Measurements from ENCODE around the gene FSHR. TPM values are rescaled to one million over a fixed set of nuclear protein-coding genes. Genes with fewer than 3 reads are reported as not detected.

Gene FSHR
- total and polyA plus RNA-seq, 4 experiments from 2014 or later, result not detected

DNA sequence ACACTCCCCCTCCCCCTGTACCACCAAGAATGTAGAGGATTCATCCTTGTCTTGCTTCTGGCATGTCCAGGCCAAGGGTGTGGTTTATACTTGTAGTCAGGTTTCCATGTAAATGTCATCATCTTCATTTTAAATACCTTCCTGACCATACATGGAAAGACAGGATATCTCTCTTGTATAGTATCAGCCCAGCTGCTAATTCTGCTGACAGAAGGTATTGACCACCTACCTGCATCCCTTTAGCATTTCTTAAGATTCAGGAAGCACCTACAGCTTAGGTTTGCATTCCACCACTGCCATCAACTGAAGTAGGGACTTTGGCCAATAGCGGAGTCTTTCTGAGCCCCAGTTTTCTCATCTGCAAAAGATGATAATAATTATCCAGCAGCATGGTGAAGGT lies 22.9 kb upstream of the FSHR start:
- no peak overlapping the region for H3K4me3 Mint-ChIP-seq
- no peaks in the 10 kb centered on the region for H3K36me3 Mint-ChIP-seq
- H3K27me3 Mint-ChIP-seq, result no peaks in the 10 kb centered on the region
- intact Hi-C loops (cut with micrococcal nuclease), result no loop called here
- Histone ChIP-seq H3K9me3 (ENCODE audit: control insufficient read depth in 1 of 2, low read length in 2 of 2) (no peaks in the 10 kb centered on the region), H3K36me3 (ENCODE audit: insufficient read depth, low read length) (no peaks in the 10 kb centered on the region), H3K27me3 (ENCODE audit: insufficient read depth, low read length) (no peaks in the 10 kb centered on the region), H3K4me3 (ENCODE audit: low read length in 2 of 2) (no peak overlapping the region), H3K4me1 (ENCODE audit: insufficient read depth, low read length) (no peaks in the 10 kb centered on the region), H3K27ac (ENCODE audit: low read depth, low read length) (no peak overlapping the region)
- POLR2A ChIA-PET (ENCODE audit: partially characterized antibody), result no interaction called here
- H3K27ac Mint-ChIP-seq, result no peak overlapping the region
- no peak for DNase-seq
- H3K4me1 Mint-ChIP-seq, result no peaks in the 10 kb centered on the region
- CTCF ChIA-PET (ENCODE audit: partially characterized antibody), result interaction anchor here (1.1 kb wide), 1 partner anchor 12 kb away, joined by 3 read pairs; no protein-coding TSS in a partner anchor
- H3K9me3 Mint-ChIP-seq, result peaks cover 0 to 13% (median 3%) of the 10 kb centered on the region in 8 donors

DNA sequence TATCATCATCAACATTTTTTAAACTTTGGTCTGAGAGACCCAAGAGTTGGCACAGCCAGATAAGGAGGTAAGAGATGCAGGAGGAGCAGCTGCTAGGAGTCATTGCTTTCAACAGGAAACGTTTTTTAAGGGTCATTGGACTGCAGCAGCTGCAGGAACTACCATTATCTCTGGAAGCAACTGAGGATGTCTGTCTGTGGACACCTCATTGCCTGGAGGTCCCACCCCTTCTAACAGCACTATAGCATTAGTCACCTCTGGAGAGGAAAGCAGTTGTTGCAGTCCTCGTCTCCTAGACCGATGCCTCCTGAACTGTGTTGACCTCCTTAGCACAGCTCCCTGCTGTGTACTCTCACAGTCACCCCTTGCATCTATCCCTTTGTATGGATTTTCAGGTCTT lies 21.5 kb upstream of the FSHR start:
- Mint-ChIP-seq H3K27me3 (no peaks in the 10 kb centered on the region), H3K36me3 (no peaks in the 10 kb centered on the region), H3K9me3 (peaks cover 0 to 10% (median 3%) of the 10 kb centered on the region in 8 donors), H3K27ac (no peak overlapping the region), H3K4me3 (no peak overlapping the region), H3K4me1 (no peaks in the 10 kb centered on the region)
- no peaks in the 10 kb centered on the region for H3K27me3 ChIP-seq (ENCODE audit: insufficient read depth, low read length)
- intact Hi-C loops (cut with micrococcal nuclease), result no loop called here
- no peaks in the 10 kb centered on the region for H3K36me3 ChIP-seq (ENCODE audit: insufficient read depth, low read length)
- DNase-seq, result no peak
- H3K4me3 ChIP-seq (ENCODE audit: low read length in 2 of 2), result no peak overlapping the region
- no peak overlapping the region for H3K27ac ChIP-seq (ENCODE audit: low read depth, low read length)
- H3K4me1 ChIP-seq (ENCODE audit: insufficient read depth, low read length), result no peaks in the 10 kb centered on the region
- ChIA-PET CTCF (ENCODE audit: partially characterized antibody) (interaction anchor here (1.1 kb wide), 1 partner anchor 10 kb away, joined by 3 read pairs; no protein-coding TSS in a partner anchor), POLR2A (ENCODE audit: partially characterized antibody) (no interaction called here)
- no peaks in the 10 kb centered on the region for H3K9me3 ChIP-seq (ENCODE audit: control insufficient read depth in 1 of 2, low read length in 2 of 2)

DNA sequence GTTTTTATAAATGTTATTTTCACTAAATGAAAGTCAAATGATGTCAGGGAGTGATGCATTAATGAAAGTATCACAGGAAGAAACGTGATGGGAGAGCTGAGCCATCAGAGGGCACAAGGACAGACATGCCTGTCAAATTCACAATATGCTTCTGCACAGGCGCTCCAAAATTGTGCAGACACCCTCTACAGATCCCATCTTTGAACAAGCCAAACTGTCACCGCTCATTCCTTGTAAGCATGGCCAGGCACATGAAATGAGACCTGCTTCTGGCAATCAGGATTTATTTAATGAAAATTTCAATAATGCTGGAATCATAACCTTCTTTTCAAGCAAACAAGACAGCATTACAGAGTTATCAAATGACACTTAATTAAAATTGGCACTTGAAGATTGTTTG lies 20.4 kb upstream of the FSHR start:
- intact Hi-C loops (cut with micrococcal nuclease), result no loop called here
- Histone ChIP-seq H3K9me3 (ENCODE audit: control insufficient read depth in 1 of 2, low read length in 2 of 2) (no peaks in the 10 kb centered on the region), H3K27ac (ENCODE audit: low read depth, low read length) (no peak overlapping the region), H3K4me1 (ENCODE audit: insufficient read depth, low read length) (no peaks in the 10 kb centered on the region), H3K4me3 (ENCODE audit: low read length in 2 of 2) (no peak overlapping the region), H3K27me3 (ENCODE audit: insufficient read depth, low read length) (no peaks in the 10 kb centered on the region), H3K36me3 (ENCODE audit: insufficient read depth, low read length) (no peaks in the 10 kb centered on the region)
- H3K27me3 Mint-ChIP-seq, result no peaks in the 10 kb centered on the region
- H3K4me1 Mint-ChIP-seq, result no peaks in the 10 kb centered on the region
- no peak for DNase-seq
- peaks cover 0 to 10% (median 3%) of the 10 kb centered on the region in 8 donors for H3K9me3 Mint-ChIP-seq
- no peak overlapping the region for H3K4me3 Mint-ChIP-seq
- POLR2A ChIA-PET (ENCODE audit: partially characterized antibody), result no interaction called here
- no peak overlapping the region for H3K27ac Mint-ChIP-seq
- H3K36me3 Mint-ChIP-seq, result no peaks in the 10 kb centered on the region
- CTCF ChIA-PET (ENCODE audit: partially characterized antibody), result no interaction called here

DNA sequence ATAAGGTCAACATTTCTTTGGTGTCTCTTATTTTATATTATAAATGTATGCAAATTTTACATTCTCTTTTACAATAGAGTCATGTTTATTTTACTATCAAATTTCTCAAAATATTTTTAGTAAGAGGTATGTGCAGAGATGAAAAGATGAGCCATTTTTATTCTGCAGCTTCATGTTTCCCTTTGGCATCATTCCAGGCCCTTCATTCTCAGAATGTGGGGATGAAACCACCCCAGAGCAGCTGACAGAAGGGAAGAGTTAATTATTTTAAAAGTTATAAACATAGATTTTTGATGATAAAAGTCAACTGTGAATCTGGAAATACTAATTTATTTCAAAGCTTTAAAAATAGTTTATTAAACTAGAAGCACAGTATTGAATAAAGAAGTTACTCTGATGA lies 12.8 kb upstream of the FSHR start:
- ChIA-PET CTCF (ENCODE audit: partially characterized antibody) (no interaction called here), POLR2A (ENCODE audit: partially characterized antibody) (no interaction called here)
- no peak for DNase-seq
- Histone ChIP-seq H3K4me1 (ENCODE audit: insufficient read depth, low read length) (no peaks in the 10 kb centered on the region), H3K9me3 (ENCODE audit: control insufficient read depth in 1 of 2, low read length in 2 of 2) (no peaks in the 10 kb centered on the region), H3K4me3 (ENCODE audit: low read length in 2 of 2) (no peak overlapping the region), H3K27ac (ENCODE audit: low read depth, low read length) (no peak overlapping the region), H3K27me3 (ENCODE audit: insufficient read depth, low read length) (no peaks in the 10 kb centered on the region), H3K36me3 (ENCODE audit: insufficient read depth, low read length) (no peaks in the 10 kb centered on the region)
- Mint-ChIP-seq H3K4me3 (no peak overlapping the region), H3K9me3 (peaks cover 0 to 15% (median 3%) of the 10 kb centered on the region in 8 donors), H3K36me3 (no peaks in the 10 kb centered on the region), H3K27me3 (no peaks in the 10 kb centered on the region), H3K27ac (no peak overlapping the region), H3K4me1 (no peaks in the 10 kb centered on the region)
- intact Hi-C loops (cut with micrococcal nuclease), result no loop called here

DNA sequence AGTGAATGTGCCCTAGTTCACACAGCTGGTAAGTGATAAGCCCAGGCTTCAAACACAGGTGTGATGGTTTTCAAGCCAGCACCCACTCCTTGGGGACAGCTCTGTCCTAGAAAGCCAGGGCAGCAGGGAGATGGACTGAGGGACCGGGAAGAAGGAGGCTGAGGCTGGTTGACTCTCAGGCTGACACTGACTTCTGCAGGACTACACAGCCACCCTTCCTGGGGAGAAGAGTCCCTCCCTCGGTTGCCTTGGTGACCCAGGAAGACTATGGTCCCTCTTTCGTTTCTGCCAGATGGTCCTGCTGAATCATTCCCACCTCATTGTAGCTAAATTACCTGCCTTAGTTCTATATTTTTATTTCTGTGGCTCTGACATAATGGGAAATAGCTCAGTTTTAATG lies 11.3 kb upstream of the FSHR start:
- intact Hi-C loops (cut with micrococcal nuclease), result no loop called here
- no peak overlapping the region for H3K27ac ChIP-seq (ENCODE audit: low read depth, low read length)
- H3K9me3 Mint-ChIP-seq, result peaks cover under 1 to 15% (median 5%) of the 10 kb centered on the region in 8 donors
- no peak overlapping the region for H3K4me3 Mint-ChIP-seq
- CTCF ChIA-PET (ENCODE audit: partially characterized antibody), result interaction anchor here (1.2 kb wide), 1 partner anchor 11 kb away, joined by 3 read pairs; no protein-coding TSS in a partner anchor
- no peaks in the 10 kb centered on the region for H3K36me3 ChIP-seq (ENCODE audit: insufficient read depth, low read length)
- no peaks in the 10 kb centered on the region for H3K4me1 Mint-ChIP-seq
- no peaks in the 10 kb centered on the region for H3K27me3 Mint-ChIP-seq
- no peak for DNase-seq
- no peak overlapping the region for H3K4me3 ChIP-seq (ENCODE audit: low read length in 2 of 2)
- H3K9me3 ChIP-seq (ENCODE audit: control insufficient read depth in 1 of 2, low read length in 2 of 2), result no peaks in the 10 kb centered on the region
- H3K27ac Mint-ChIP-seq, result no peak overlapping the region
- POLR2A ChIA-PET (ENCODE audit: partially characterized antibody), result no interaction called here
- no peaks in the 10 kb centered on the region for H3K36me3 Mint-ChIP-seq
- H3K4me1 ChIP-seq (ENCODE audit: insufficient read depth, low read length), result no peaks in the 10 kb centered on the region
- no peaks in the 10 kb centered on the region for H3K27me3 ChIP-seq (ENCODE audit: insufficient read depth, low read length)

DNA sequence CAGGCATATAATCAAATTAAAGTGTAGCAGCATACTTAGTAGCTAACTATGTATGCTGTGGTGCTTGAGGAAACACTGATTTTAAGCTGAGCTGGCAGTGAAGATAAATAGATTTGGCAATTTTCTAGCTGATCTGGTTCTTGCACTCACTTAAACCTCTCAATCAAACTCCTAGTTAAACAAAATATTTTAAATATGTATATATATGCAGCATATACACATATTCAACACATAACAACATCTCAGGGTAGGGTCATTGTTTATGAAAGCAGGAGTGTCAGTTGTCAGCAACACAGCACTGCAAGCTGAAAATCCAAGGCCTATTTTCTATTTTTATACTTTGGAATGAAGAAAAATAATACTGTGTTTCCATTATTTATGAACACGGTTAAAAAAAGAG lies 10.4 kb upstream of the FSHR start:
- DNase-seq, result no peak
- H3K4me3 ChIP-seq (ENCODE audit: low read length in 2 of 2), result no peak overlapping the region
- H3K4me3 Mint-ChIP-seq, result no peak overlapping the region
- H3K9me3 ChIP-seq (ENCODE audit: control insufficient read depth in 1 of 2, low read length in 2 of 2), result no peaks in the 10 kb centered on the region
- no peaks in the 10 kb centered on the region for H3K36me3 Mint-ChIP-seq
- H3K36me3 ChIP-seq (ENCODE audit: insufficient read depth, low read length), result no peaks in the 10 kb centered on the region
- CTCF ChIA-PET (ENCODE audit: partially characterized antibody), result interaction anchor here (1.2 kb wide), 1 partner anchor 12 kb away, joined by 3 read pairs; no protein-coding TSS in a partner anchor
- H3K27me3 ChIP-seq (ENCODE audit: insufficient read depth, low read length), result no peaks in the 10 kb centered on the region
- H3K27me3 Mint-ChIP-seq, result no peaks in the 10 kb centered on the region
- H3K4me1 ChIP-seq (ENCODE audit: insufficient read depth, low read length), result no peaks in the 10 kb centered on the region
- no peak overlapping the region for H3K27ac Mint-ChIP-seq
- POLR2A ChIA-PET (ENCODE audit: partially characterized antibody), result no interaction called here
- H3K9me3 Mint-ChIP-seq, result peaks cover 2 to 19% (median 8%) of the 10 kb centered on the region in 8 donors
- no peaks in the 10 kb centered on the region for H3K4me1 Mint-ChIP-seq
- H3K27ac ChIP-seq (ENCODE audit: low read depth, low read length), result no peak overlapping the region
- intact Hi-C loops (cut with micrococcal nuclease), result no loop called here

DNA sequence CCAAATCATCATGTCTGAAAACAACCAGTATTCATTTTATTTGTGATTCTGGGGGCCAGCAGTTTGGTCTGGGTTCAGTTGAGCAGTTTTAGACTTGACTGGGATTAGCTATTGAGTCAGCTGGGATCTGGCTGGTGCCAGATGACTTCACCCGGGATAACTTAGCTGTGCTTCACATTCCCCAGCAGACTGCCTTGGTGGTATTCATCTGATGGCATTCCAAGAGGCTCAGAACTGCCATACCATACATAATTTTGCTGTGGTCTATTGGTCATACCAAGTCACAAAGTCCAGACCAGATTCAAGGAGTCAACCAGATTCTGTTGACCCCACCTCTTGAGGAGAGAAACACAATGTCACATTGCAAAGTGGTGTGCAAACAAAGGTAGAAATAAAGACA lies 7.8 kb upstream of the FSHR start:
- Histone ChIP-seq H3K27me3 (ENCODE audit: insufficient read depth, low read length) (no peaks in the 10 kb centered on the region), H3K4me3 (ENCODE audit: low read length in 2 of 2) (no peak overlapping the region)
- no peaks in the 10 kb centered on the region for H3K36me3 Mint-ChIP-seq

DNA sequence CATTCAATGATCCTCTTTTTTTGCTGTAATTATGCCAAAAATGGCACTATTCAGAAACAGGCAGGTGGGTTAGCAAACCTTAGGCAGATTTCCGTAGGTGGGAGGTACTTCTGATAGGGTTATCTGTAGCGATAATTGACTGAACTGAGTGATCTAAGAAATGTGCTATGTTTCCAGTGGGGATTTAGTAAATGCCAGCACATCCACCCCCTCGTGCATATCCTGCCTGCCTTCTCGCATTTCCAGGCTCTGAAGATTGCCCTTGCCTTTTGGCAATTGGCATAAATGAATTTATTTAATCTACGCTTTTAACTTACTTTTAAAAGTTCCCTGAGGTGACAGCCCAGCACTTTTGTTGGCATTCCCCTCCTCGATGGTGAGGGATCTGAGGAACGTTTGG lies 576 bp upstream of the FSHR start:
- ChIA-PET CTCF (ENCODE audit: partially characterized antibody) (no interaction called here), POLR2A (ENCODE audit: partially characterized antibody) (no interaction called here)
- Mint-ChIP-seq H3K4me1 (no peaks in the 10 kb centered on the region), H3K27ac (no peak overlapping the region), H3K9me3 (peaks cover 0 to 4% (median 0%) of the 10 kb centered on the region in 8 donors), H3K27me3 (no peaks in the 10 kb centered on the region), H3K4me3 (no peak overlapping the region), H3K36me3 (no peaks in the 10 kb centered on the region)
- Histone ChIP-seq H3K4me3 (ENCODE audit: low read length in 2 of 2) (no peak overlapping the region), H3K4me1 (ENCODE audit: insufficient read depth, low read length) (no peaks in the 10 kb centered on the region), H3K27me3 (ENCODE audit: insufficient read depth, low read length) (no peaks in the 10 kb centered on the region), H3K27ac (ENCODE audit: low read depth, low read length) (no peak overlapping the region), H3K36me3 (ENCODE audit: insufficient read depth, low read length) (no peaks in the 10 kb centered on the region), H3K9me3 (ENCODE audit: control insufficient read depth in 1 of 2, low read length in 2 of 2) (no peaks in the 10 kb centered on the region)
- intact Hi-C loops (cut with micrococcal nuclease), result no loop called here
- DNase-seq, result no peak

More for the DNA sequence above, 7.8 kb upstream of the FSHR start:
- Mint-ChIP-seq H3K27ac (no peak overlapping the region), H3K4me1 (no peaks in the 10 kb centered on the region), H3K4me3 (no peak overlapping the region), H3K27me3 (no peaks in the 10 kb centered on the region), H3K9me3 (peaks cover 0 to 10% (median 4%) of the 10 kb centered on the region in 8 donors)
- H3K27ac ChIP-seq (ENCODE audit: low read depth, low read length), result no peak overlapping the region
- H3K36me3 ChIP-seq (ENCODE audit: insufficient read depth, low read length), result no peaks in the 10 kb centered on the region
- no peak for DNase-seq
- no peaks in the 10 kb centered on the region for H3K4me1 ChIP-seq (ENCODE audit: insufficient read depth, low read length)
- CTCF ChIA-PET (ENCODE audit: partially characterized antibody), result no interaction called here
- no peaks in the 10 kb centered on the region for H3K9me3 ChIP-seq (ENCODE audit: control insufficient read depth in 1 of 2, low read length in 2 of 2)
- intact Hi-C loops (cut with micrococcal nuclease), result no loop called here
- POLR2A ChIA-PET (ENCODE audit: partially characterized antibody), result no interaction called here
